Tibial nerve (tissue), 3 donors: ENCODE data around the gene PCLO.

Experiments
- CTCF ChIP-seq, 5 experiments: fragments of 200-600 bp in 3 of 5; fragments of 450-650 bp in 2 of 5; sonication (generic) in 3 of 5; IDR thresholded peaks; one replicate each; pipeline ENCODE4 v1.5.1; 2016 to 2019; ENCODE audit warnings: antibody characterized with exemption in 5 of 5, mild to moderate bottlenecking in 3 of 5, moderate library complexity in 2 of 5
- POLR2A ChIP-seq, 2 donors: fragments of 450-650 bp; IDR thresholded peaks; one replicate each; pipeline ENCODE4 v1.6.1; 2017; ENCODE audit warnings: antibody characterized with exemption in 2 of 2, mild to moderate bottlenecking in 2 of 2, moderate library complexity in 2 of 2

- TF ChIP-seq CTCF (IDR thresholded peaks at IDR 0.05) = no peak
- no peak for TF ChIP-seq POLR2A (IDR thresholded peaks at IDR 0.05)
Measured at GRCh38 chr7:82965088-82966036, 197.3 kb downstream of the PCLO start.
